ENCODE results near the gene KRT33B. TPM values are rescaled to one million over a fixed set of nuclear protein-coding genes. Genes with fewer than 3 reads are reported as not detected.
A peak's percentile ranks its signal among the peaks of the same experiment; 100 is the strongest.
"Not testable (repeated sequence)": the region's sequence is repeated elsewhere in the genome, so short reads cannot be mapped to it uniquely, and the experiment has no call there.

Gene KRT33B
- total and polyA plus RNA-seq, 2 of the 4 experiments (the other 2 are of a cell fraction), result 0.18 to 0.22 TPM

DNA sequence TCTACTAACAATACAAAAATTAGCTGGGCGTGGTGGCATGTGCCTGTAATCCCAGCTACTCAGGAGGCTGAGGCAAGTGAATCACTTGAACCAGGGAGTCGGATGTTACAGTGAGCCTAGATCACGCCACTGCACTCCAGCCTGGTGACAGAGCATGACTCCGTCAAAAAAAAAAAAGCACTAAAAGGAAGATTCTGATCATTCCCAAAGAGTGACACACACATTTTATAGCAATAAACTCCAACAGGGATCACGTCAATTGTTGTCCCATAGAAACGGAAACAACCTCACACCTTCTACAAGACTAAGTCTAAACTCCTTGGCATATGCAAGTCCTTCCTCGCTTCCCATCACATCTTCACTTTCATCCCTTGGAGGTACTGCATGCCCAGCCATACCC is 10.5 kb upstream of the KRT33B start:
- H3K4me3 ChIP-seq (ENCODE audit: insufficient read depth, low read depth, low read length); intact Hi-C loops (cut with micrococcal nuclease); in situ Hi-C loops (cut with MboI; ENCODE audit: low sequenced_read_pairs); H3K27me3 ChIP-seq (ENCODE audit: control insufficient read depth, insufficient read depth, low read length); H3K36me3 ChIP-seq (ENCODE audit: control insufficient read depth, insufficient read depth, low read length); dilution Hi-C loops (cut with HindIII; ENCODE audit: low sequenced_read_pairs, unreplicated experiment); H4K20me1 ChIP-seq (ENCODE audit: insufficient read depth, low read length); BruUV-seq (replicated peaks); H3K9ac ChIP-seq (ENCODE audit: low read depth, low read length); H3K79me1 ChIP-seq (ENCODE audit: low read depth in 1 of 2, low read length in 2 of 2); H3K9me3 ChIP-seq (ENCODE audit: control insufficient read depth, insufficient read depth, low read length): not testable (repeated sequence)
- ATAC-seq (ENCODE audit: low read depth), result peak; percentile 65
- peak overlapping the region; percentile 86; the same call in 1 of the 2 replicates for H4K5ac ChIP-seq (ENCODE audit: low read depth, low read length)
- H2AK9ac ChIP-seq (replicated peaks; ENCODE audit: low read depth, low read length, poor library complexity), result peak overlapping the region; percentile 35
- H2AK5ac ChIP-seq (ENCODE audit: low read depth, low read length), result peak overlapping the region; percentile 99
- H2BK5ac ChIP-seq (ENCODE audit: low read depth, low read length, poor library complexity, severe bottlenecking), result peak overlapping the region; percentile 99
- 50% methylated on average over 2 of the region's 7 CpGs; no CpG with 5 or more reads in 1 of the 2 experiments for WGBS, 2 experiments (ENCODE audit: extremely low coverage in 2 of 2, insufficient read length in 1 of 2)
- H3K14ac ChIP-seq (replicated peaks; ENCODE audit: low read depth, low read length), result peak overlapping the region; percentile 91
- H3K4me2 ChIP-seq (ENCODE audit: low read depth, low read length), result peak overlapping the region; percentile 73
- TF ChIP-seq NFE2L2 (IDR thresholded peaks at IDR 0.05; ENCODE audit: low read depth, low read length) (peak; percentile 79), BHLHE40 (IDR thresholded peaks at IDR 0.05; ENCODE audit: low read depth, low read length) (peak; percentile 78), FOS (IDR thresholded peaks at IDR 0.05; ENCODE audit: low read depth, low read length) (0 out of 2 replicates have a peak, but pooled peaks have one; percentile 33)
- H2BK20ac ChIP-seq (ENCODE audit: low read depth, low read length), result peak overlapping the region; percentile 95
- H4K91ac ChIP-seq (ENCODE audit: insufficient read depth, low read depth, low read length), result peak overlapping the region; percentile 99
- peak overlapping the region; percentile 71 for H2AFZ ChIP-seq (replicated peaks; ENCODE audit: low read length, poor library complexity)
- H4K8ac ChIP-seq (ENCODE audit: low read depth in 2 of 2, low read length in 2 of 2), result peak overlapping the region; percentile 73 to 97
- peaks cover 28% of the 10 kb centered on the region for H3K4me1 ChIP-seq (ENCODE audit: control insufficient read depth, insufficient read depth, low read length)
- H3K18ac ChIP-seq (ENCODE audit: low read depth, low read length), result peak overlapping the region; percentile 89; the same call in 1 of the 2 replicates
- peak; percentile 91 for DNase-seq
- H3K9me1 ChIP-seq (ENCODE audit: insufficient read depth, low read length), result peaks cover 30% of the 10 kb centered on the region
- peak overlapping the region; percentile 64; the same call in 2 of the 3 replicates for H2BK15ac ChIP-seq (ENCODE audit: low read depth, low read length)
- ChIA-PET POLR2A (ENCODE audit: unreplicated experiment) (interaction anchor here (0.7 kb wide), 1 partner anchor 418 kb away, joined by 10 read pairs; no protein-coding TSS in a partner anchor), CTCF (interaction anchor here (0.6 kb wide), 2 partner anchors 283 to 368 kb away, joined by 3 to 4 read pairs; no protein-coding TSS in a partner anchor)
- H3K27ac ChIP-seq (ENCODE audit: insufficient read depth, low read length), result peak overlapping the region; percentile 79
- H3K4ac ChIP-seq (ENCODE audit: low read depth, low read length), result peak overlapping the region; percentile 98
- peak overlapping the region; percentile 95 for H2BK120ac ChIP-seq (ENCODE audit: low read depth, low read length)
- peak overlapping the region; percentile 78 for H3K23ac ChIP-seq (ENCODE audit: low read depth, low read length)
- peak overlapping the region; percentile 68 for H3K56ac ChIP-seq (ENCODE audit: extremely low read depth, insufficient read depth, low read length)

Measured in IMR-90 (cell line).